Breast epithelium (tissue), 4 donors: ENCODE measurements around the gene PPM1L. TPM values are rescaled to one million over a fixed set of nuclear protein-coding genes. Genes with fewer than 3 reads are reported as not detected.

ENCODE experiments used
- DNase-seq, 2 donors: peaks; one replicate each; pipeline ENCODE4 v3.0.0-alpha.2; 2019; ENCODE audit warnings: low spot score in 2 of 2
- H3K27ac ChIP-seq, 2 donors: fragments of 200-600 bp; sonication (generic) in 1 of 2; one replicate each; pipeline ENCODE4 v1.5.1; 2016 to 2019; ENCODE audit warnings: mild to moderate bottlenecking in 1 of 2
- H3K27me3 ChIP-seq, 2 donors: fragments of 200-600 bp; sonication (generic) in 1 of 2; one replicate each; pipeline versions ENCODE4 v1.5.1 to v1.6.0; 2017 to 2019; ENCODE audit warnings: control low read depth in 1 of 2, mild to moderate bottlenecking in 1 of 2
- H3K36me3 ChIP-seq: fragments of 200-600 bp; one replicate; pipeline ENCODE4 v1.5.1; 2019
- H3K4me1 ChIP-seq, 2 donors: fragments of 200-600 bp; sonication (generic); one replicate each; pipeline ENCODE4 v1.5.1; 2016 to 2019; ENCODE audit warnings: control low read depth in 1 of 2
- H3K4me3 ChIP-seq, 3 donors: fragments of 200-600 bp; sonication (generic); 1 replicate in 2 of 3; 2 replicates in 1 of 3; pipeline ENCODE4 v1.5.1; 2016 to 2019; ENCODE audit warnings: mild to moderate bottlenecking in 3 of 3, moderate library complexity in 2 of 3
- H3K9me3 ChIP-seq, 2 donors: fragments of 200-600 bp; sonication (generic) in 1 of 2; one replicate each; pipeline ENCODE4 v1.5.1; 2016 to 2019; ENCODE audit warnings: control low read depth in 1 of 2
- POLR2A ChIP-seq: fragments of 450-650 bp; IDR thresholded peaks from one replicate; pipeline ENCODE4 v1.6.1; 2016; ENCODE audit warnings: antibody characterized with exemption, mild to moderate bottlenecking, moderate library complexity
- POLR2AphosphoS5 ChIP-seq, 3 donors: sonication (generic); formaldehyde crosslinking; IDR thresholded peaks; one replicate each; pipeline ENCODE4 v1.6.1; 2017; ENCODE audit warnings: antibody characterized with exemption in 3 of 3
- intact Hi-C: fragments of 100-400 bp; cut with DNase I; formaldehyde crosslinking; loops from one replicate; pipeline ENCODE4 v1.15.1; 2023; ENCODE audit warnings: low total_unique reads
- total RNA-seq, 3 donors: library from RNA; depleted of rRNA; stranded (reverse); fragments of >200 nt; gene quantifications; one replicate each; pipeline ENCODE4 v1.1.0, GENCODE V29; 2016
- TF ChIP-seq, protein P1 (sequence below), 3 donors: fragments of 450-650 bp; IDR thresholded peaks; one replicate each; pipeline ENCODE4 v1.5.1; 2016 to 2017; ENCODE audit warnings: antibody characterized with exemption in 3 of 3, mild to moderate bottlenecking in 3 of 3, moderate library complexity in 3 of 3

PPM1L gene
- total RNA-seq, 3 donors from 2014 or later: 12.8 to 136 (median 24.6) TPM

DNA sequence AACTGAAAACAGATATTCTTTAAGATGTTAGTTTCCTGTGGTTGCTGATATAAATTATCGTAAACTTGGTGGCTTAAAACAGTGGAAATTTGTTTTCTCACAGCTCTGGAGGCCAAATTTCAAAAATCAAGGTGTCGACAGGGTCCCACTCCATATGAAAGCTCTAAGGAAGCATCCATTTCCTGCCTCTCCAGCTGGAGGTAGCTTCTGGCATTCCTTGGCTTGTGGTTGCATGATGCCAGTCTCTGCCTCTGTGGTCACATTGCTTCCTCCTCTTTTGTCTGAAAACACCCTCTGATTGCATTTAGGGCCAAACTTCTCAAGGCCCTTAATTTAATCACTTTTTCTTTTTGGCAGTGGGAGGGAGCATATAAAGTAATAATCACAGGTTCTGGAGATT lies 96.8 kb downstream of the PPM1L start:
- no peaks in the 10 kb centered on the region for H3K4me1 ChIP-seq
- no peak overlapping the region for H3K27ac ChIP-seq
- no peak for DNase-seq
- H3K27me3 ChIP-seq: no peaks in the 10 kb centered on the region
- H3K4me3 ChIP-seq: no peak overlapping the region
- no peaks in the 10 kb centered on the region for H3K9me3 ChIP-seq
- no peaks in the 10 kb centered on the region for H3K36me3 ChIP-seq
- intact Hi-C loops: no loop called here
- TF ChIP-seq POLR2A (no peak), POLR2AphosphoS5 (IDR thresholded peaks at IDR 0.05) (no peak)
- TF ChIP-seq, protein P1, sequence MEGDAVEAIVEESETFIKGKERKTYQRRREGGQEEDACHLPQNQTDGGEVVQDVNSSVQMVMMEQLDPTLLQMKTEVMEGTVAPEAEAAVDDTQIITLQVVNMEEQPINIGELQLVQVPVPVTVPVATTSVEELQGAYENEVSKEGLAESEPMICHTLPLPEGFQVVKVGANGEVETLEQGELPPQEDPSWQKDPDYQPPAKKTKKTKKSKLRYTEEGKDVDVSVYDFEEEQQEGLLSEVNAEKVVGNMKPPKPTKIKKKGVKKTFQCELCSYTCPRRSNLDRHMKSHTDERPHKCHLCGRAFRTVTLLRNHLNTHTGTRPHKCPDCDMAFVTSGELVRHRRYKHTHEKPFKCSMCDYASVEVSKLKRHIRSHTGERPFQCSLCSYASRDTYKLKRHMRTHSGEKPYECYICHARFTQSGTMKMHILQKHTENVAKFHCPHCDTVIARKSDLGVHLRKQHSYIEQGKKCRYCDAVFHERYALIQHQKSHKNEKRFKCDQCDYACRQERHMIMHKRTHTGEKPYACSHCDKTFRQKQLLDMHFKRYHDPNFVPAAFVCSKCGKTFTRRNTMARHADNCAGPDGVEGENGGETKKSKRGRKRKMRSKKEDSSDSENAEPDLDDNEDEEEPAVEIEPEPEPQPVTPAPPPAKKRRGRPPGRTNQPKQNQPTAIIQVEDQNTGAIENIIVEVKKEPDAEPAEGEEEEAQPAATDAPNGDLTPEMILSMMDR (IDR thresholded peaks at IDR 0.05): no peak

DNA sequence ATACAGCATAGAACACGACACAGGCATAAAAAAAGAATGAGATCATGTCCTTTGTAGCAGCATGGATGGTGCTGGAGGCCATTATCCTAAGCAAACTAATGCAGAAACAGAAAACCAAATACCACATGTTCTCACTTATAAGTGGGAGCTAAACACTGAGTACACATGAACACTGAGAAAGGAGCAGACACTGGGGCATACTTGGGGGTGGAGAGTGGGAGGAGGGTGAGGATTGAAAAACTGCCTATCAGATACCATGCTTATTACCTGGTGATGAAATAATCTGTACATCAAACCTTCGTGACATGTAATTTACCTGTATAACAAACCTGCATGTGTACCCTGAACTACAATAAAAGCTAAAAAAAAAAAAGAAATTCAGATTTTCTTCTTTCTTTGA lies 100.4 kb downstream of the PPM1L start:
- H3K9me3 ChIP-seq: no peaks in the 10 kb centered on the region
- no peak for DNase-seq
- intact Hi-C loops: no loop called here
- no peaks in the 10 kb centered on the region for H3K4me1 ChIP-seq
- TF ChIP-seq, protein P1 (IDR thresholded peaks at IDR 0.05): no peak
- no peak for TF ChIP-seq POLR2AphosphoS5 (IDR thresholded peaks at IDR 0.05)
- TF ChIP-seq POLR2A: no peak
- H3K27ac ChIP-seq: no peak overlapping the region
- no peak overlapping the region for H3K4me3 ChIP-seq
- H3K27me3 ChIP-seq: no peaks in the 10 kb centered on the region
- no peaks in the 10 kb centered on the region for H3K36me3 ChIP-seq

DNA sequence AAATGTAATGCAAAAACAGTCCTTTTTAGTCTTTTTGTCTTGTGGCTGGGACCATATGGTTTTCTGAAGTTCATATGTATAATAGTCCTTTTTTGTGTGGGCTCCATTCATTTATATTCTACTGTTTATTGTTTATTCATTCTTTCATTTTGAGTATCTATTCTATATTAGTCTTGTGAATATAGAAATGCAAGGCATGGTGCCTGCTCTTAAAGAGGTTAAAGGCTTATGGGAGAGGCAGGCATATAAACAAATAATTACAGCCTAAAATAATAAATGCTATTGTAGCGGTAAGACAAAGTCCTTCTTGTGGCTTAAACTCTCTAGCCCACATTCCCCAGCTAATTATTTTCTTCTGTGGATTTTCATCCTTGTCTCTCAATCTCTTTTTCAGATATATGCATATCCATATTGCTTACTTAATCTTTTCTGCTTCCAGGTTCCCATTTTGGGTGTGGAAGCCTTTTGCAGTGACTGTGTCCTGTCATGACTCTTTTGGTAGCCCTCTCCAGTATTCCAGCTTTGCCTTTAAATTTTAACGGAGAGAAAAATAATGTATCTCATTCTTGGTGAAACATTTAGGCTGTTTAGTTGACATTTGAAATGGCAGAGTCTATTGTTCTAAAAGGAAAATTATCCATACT lies 101.6 kb downstream of the PPM1L start:
- no peaks in the 10 kb centered on the region for H3K4me1 ChIP-seq
- H3K36me3 ChIP-seq: no peaks in the 10 kb centered on the region
- H3K4me3 ChIP-seq: no peak overlapping the region
- DNase-seq: no peak
- no peak for TF ChIP-seq POLR2A
- no peak for TF ChIP-seq POLR2AphosphoS5 (IDR thresholded peaks at IDR 0.05)
- TF ChIP-seq, protein P1 (IDR thresholded peaks at IDR 0.05): no peak
- H3K27me3 ChIP-seq: no peaks in the 10 kb centered on the region
- intact Hi-C loops: no loop called here
- H3K27ac ChIP-seq: no peak overlapping the region
- no peaks in the 10 kb centered on the region for H3K9me3 ChIP-seq

DNA sequence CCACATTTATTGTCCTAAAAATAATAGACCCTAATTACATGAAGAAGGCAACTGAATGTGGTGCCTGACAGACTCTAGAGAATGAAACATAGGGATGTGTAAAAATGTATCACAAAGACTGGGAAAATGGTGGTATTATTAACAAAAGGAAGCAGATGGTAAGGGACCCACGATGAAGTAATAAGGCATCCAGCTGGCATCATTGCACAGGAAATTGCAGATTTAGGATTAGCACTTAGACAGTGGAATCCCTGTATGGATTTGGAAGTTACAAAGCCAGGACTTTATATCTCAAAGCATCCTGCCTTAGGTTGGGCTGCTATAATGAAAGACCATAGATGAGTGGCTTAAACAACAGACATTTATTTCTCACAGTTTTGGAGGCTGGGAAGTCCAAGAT lies 104.3 kb downstream of the PPM1L start:
- intact Hi-C loops: no loop called here

DNA sequence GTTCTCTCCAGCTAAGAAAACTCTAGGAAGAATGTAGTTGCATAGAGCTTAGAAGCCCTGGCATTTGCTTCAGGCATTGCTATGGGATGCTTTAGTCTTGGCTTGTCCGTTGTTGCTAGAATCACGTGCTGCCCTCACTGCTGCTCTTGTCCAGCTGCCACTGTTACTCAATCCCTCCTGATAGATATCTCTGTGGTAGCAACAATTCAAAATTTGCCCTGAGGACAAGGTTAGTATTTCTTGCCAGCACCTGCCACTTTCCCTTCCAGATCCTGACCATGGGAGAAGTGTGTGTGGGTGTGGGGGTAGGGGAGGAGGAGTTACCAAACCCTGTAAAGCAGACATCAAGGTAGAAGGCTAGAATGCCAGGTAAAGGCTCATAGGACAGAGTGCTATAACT lies 113.8 kb downstream of the PPM1L start:
- H3K27ac ChIP-seq: peak overlapping the region in 1 of 2 donors; percentile 6
- TF ChIP-seq POLR2A (no peak), POLR2AphosphoS5 (IDR thresholded peaks at IDR 0.05) (peak in 1 of 3 donors; percentile 45)
- H3K27me3 ChIP-seq: no peaks in the 10 kb centered on the region
- no peak overlapping the region for H3K4me3 ChIP-seq
- H3K9me3 ChIP-seq: no peaks in the 10 kb centered on the region
- H3K36me3 ChIP-seq: no peaks in the 10 kb centered on the region
- intact Hi-C loops: no loop called here
- no peaks in the 10 kb centered on the region for H3K4me1 ChIP-seq
- peak; percentile 54 to 68 for DNase-seq

More for the DNA sequence above, 104.3 kb downstream of the PPM1L start:
- no peaks in the 10 kb centered on the region for H3K36me3 ChIP-seq
- no peak overlapping the region for H3K4me3 ChIP-seq
- TF ChIP-seq POLR2A (no peak), POLR2AphosphoS5 (IDR thresholded peaks at IDR 0.05) (no peak)
- TF ChIP-seq, protein P1 (IDR thresholded peaks at IDR 0.05): no peak
- no peak for DNase-seq
- no peaks in the 10 kb centered on the region for H3K4me1 ChIP-seq
- H3K27me3 ChIP-seq: no peaks in the 10 kb centered on the region
- no peak overlapping the region for H3K27ac ChIP-seq
- no peaks in the 10 kb centered on the region for H3K9me3 ChIP-seq
